Kasumi-1 (cell line): ENCODE data around the gene AFG3L2.
A peak's percentile ranks its signal among the peaks of the same experiment; 100 is the strongest.

ENCODE experiments used
- DNase-seq, 2 experiments: peaks; one replicate each; lab custom pipeline; 2025; lab: John Stamatoyannopoulos, UW

The AFG3L2 gene

GRCh38 chr18:12361770-12362378 is 15.2 kb downstream of the AFG3L2 start:
- peak in 1 of 2 experiments; percentile 35 for DNase-seq

- no peak for DNase-seq
These were observed 17.5 kb downstream of the AFG3L2 start for GRCh38 chr18:12359515-12359927.

- no peak for DNase-seq
These were observed 24.8 kb downstream of the AFG3L2 start for GRCh38 chr18:12352188-12352587.

- no peak for DNase-seq
These were observed 29.1 kb downstream of the AFG3L2 start for GRCh38 chr18:12347895-12348294.

- no peak for DNase-seq
These were observed 30.8 kb downstream of the AFG3L2 start for GRCh38 chr18:12346240-12346565.

DNA sequence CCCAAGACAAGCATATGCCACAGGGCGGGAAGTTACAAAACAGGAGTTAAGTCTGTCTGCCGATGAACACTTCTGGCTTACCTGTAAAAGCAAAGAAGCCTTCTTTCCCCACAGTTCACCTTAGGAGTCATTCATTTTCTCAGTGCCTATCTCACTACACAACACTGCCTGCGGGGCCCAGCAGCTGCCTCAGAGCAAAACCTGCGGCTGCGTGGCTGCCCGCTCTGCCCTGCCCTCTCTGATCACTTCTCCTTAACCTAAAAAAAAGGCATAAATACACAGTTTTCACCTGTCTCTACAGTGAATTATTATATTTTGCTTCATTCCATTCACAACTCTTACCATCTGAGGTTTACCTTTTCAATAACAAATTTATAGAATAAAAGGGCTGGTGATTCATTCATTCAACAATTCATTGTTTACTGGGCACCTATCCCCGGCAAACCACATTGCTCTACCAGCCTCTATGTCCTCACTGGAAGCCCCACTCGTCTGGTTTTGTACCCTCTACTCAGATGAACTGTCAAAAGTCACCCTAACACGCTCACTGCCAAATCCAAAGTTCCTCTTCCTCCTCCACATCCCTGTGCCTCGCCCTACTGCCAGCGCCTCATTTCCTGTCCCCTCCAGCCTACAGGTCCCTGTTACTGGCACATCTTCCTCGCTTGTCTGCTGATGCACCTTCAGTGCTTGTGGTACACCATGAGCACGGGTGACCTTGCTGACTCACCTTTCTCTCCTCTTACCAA is 31.4 kb downstream of the AFG3L2 start:
- DNase-seq, result no peak

- no peak for DNase-seq
These were observed 34.4 kb downstream of the AFG3L2 start for GRCh38 chr18:12342661-12343060.

GRCh38 chr18:12340945-12341660 is 35.9 kb downstream of the AFG3L2 start:
- DNase-seq, result no peak

DNA sequence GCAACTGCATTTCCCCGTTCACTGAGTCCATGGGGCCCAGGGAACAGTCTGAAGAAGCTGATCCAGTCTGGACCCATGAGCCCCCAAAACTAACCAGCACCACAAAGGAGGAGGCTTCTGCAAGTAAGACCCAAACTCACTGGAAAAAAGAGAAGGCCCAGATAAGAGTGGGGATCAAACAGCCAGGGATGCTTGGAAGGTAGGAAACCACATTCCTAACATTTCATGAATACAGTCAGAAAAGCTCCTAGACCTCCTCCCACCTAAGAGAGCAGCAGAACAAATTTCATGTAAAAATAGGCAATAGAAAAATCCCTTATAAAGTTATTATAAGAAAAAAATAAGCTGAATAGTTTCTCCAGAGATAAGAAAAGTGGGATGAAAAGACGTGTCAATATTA is 38.6 kb downstream of the AFG3L2 start:
- no peak for DNase-seq

DNA sequence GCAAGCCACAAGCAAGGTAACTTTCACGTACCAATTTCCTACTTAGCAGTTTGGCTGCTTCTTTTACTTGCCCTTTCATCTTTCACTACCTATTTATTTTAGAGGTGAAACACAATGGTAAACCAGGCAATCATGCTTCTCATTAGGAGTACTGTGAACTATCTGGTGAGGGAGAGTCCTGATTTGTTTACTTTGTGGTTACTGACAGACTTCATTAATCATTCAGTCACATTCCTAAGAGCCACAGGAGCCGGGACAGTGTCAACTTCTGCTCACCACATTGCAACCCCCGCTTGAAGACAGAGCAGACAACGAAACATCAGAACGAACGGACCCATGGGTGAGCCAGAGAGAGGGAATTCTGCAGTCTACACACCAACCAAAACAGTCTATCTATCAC is 40.1 kb downstream of the AFG3L2 start:
- DNase-seq, result no peak

- no peak for DNase-seq
These were observed 40.8 kb downstream of the AFG3L2 start for GRCh38 chr18:12336171-12336613.

DNA sequence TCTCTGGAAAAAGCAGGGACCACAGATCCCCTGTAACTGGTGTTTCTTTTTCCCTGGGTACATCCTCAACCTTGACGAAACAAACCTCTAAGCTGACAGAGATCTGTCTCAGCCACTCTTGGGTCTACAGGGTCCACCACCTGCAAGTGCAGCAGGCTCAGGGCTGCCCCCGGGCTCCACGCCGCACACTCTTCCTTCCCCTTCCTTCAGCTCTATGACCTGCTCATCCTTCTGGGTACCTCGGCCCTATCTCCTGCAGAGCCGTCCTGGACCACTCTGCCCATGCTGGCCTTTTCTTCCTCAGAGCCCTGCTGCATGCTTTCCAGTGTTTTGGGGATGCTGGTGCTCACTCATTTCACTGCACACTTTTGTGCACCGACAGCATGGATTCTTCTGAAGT is 41.5 kb downstream of the AFG3L2 start:
- no peak for DNase-seq

- DNase-seq, result no peak
These were observed 42.2 kb downstream of the AFG3L2 start for GRCh38 chr18:12334863-12335262.

DNA sequence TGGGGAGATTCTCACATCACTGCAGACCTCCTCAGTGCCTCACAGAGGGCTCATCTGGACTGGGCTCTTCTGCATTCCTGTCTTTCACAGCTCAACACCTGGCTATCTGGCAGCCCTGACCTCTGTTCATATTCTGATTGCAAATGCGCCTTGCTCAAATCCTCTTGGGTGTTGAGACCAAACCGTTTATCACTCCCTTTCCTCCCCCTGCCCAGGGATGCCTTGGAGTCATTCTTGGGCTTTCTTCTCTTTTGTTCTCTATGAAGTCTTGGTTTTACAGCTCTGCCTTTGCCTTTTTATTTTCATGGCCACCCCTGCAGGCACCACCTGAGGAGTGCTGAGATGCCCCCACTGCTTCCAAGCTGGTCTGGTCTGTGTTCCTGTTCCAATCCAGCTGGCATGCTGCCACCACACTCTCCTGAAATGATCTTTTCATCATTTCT is 42.6 kb downstream of the AFG3L2 start:
- no peak for DNase-seq

- DNase-seq, result no peak
These were observed 43.3 kb downstream of the AFG3L2 start for GRCh38 chr18:12333506-12334290.

GRCh38 chr18:12330766-12331165 is 46.3 kb downstream of the AFG3L2 start:
- no peak for DNase-seq

DNA sequence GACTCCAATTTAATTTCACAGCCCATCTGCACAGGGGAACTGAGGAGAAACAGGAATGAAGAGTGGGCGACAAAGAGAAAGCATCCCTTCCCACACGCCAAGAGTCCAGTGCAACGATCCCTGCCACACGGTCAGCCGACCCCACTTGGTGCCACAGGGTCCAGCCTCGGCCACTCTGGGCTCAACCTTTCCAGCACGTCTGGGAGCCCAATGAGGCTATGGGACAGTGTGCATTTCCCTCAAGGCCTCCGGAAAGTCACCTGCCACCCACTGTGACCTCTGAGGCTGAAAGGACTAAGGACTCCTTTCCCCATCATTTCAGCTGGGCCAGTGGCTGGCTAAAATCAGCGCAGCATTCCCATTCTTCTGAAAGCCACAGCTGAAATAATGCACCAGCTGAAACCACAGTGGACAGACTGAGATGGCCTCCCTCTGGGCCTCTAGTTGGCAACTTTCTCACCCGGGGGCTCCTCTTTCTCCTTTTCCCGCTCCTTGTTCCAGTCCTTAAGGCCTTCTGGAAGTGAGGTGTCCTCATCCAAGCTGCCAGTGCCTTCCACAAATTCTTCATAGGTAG is 47.8 kb downstream of the AFG3L2 start:
- no peak for DNase-seq

- no peak for DNase-seq
These were observed 48.7 kb downstream of the AFG3L2 start for GRCh38 chr18:12328179-12328823.

DNA sequence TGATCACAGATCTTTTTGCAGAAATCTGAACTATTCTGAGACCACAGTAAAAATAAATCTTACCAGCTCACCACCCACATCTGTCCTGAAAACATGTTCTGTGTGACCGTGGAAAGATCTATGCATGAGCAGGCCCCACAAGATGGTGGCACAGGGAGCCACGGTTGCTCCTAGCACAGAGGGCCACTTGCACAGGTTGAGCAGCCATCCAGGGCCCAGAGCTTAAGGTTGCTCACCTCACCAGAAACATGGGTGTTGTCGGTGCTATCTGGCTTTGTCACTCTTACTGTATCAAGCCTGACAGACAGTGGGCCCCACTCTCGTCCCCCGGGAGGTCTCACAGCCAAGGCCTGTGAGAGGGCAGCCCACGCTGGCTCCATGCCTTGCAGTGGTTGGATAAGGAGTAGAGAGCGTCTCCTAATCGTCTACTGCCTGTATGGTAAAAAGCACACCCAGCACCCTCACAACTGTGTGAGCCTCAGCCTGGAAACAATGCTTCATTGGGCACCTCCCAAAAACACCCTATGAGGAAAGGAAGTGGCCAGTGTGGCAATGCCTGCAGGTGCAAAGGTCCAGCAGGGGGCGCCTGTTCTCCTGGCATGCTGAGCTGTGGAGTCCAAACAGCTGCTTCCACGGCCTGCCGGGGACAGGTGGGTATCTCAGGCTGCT is 49.4 kb downstream of the AFG3L2 start:
- DNase-seq, result peak; percentile 73 to 79

GRCh38 chr18:12326711-12327460 is 50.1 kb downstream of the AFG3L2 start:
- no peak for DNase-seq
